HUES48 (cell line): Measurements from ENCODE around the gene P2RY11.

Experiments
- H3K27ac ChIP-seq: one replicate; pipeline ENCODE4 v1.7.0; 2013; ENCODE audit warnings: low read depth, low read length, inconsistent platforms
- H3K27me3 ChIP-seq: 2 replicates; pipeline ENCODE4 v1.6.1; 2013; ENCODE audit warnings: mild to moderate bottlenecking, low read length; ENCODE audit not compliant: control insufficient read depth, insufficient read depth
- H3K36me3 ChIP-seq: 2 replicates; pipeline ENCODE4 v1.6.1; 2013; ENCODE audit warnings: low read length; ENCODE audit not compliant: control insufficient read depth, insufficient read depth
- H3K4me1 ChIP-seq: 2 replicates; pipeline ENCODE4 v1.6.1; 2013; ENCODE audit warnings: mild to moderate bottlenecking, low read length; ENCODE audit not compliant: control insufficient read depth, insufficient read depth
- H3K4me3 ChIP-seq: 2 replicates; pipeline ENCODE4 v1.5.1; 2013; ENCODE audit warnings: mild to moderate bottlenecking, low read depth, low read length
- H3K9ac ChIP-seq: 2 replicates; pipeline ENCODE4 v1.6.1; 2013; ENCODE audit warnings: mild to moderate bottlenecking, low read depth, low read length, moderate library complexity
- H3K9me3 ChIP-seq: 2 replicates; pipeline ENCODE4 v1.6.1; 2013; ENCODE audit warnings: low read length; ENCODE audit not compliant: control insufficient read depth, insufficient read depth

The P2RY11 gene

DNA sequence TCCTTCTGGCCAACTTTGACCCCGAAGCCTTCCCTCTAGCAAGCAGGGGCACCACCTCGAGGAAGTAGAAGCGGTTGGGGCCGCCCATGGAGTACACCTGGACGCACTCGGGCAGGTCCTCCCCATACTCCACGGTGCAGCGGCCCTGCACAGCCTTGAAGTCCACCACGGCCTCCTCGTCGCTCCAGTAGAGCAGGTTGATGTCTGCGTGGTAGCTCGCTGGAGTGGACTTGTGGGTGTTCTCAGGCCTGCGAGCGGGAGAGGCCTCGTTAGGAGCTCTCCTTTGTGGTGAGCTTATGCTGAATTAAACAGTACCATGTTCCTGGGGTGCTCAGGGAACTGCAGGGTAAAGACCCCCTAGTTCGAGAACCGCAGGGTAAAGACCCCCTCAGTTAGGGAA lies 30.5 kb downstream of the P2RY11 start:
- H3K9me3 ChIP-seq = no peaks in the 10 kb centered on the region
- H3K9ac ChIP-seq = no peak overlapping the region
- H3K4me3 ChIP-seq = no peak overlapping the region
- peaks cover 98% of the 10 kb centered on the region for H3K36me3 ChIP-seq
- H3K27me3 ChIP-seq = no peaks in the 10 kb centered on the region
- H3K4me1 ChIP-seq = no peaks in the 10 kb centered on the region
- H3K27ac ChIP-seq = no peak overlapping the region

- H3K4me3 ChIP-seq = no peak overlapping the region
Measured at GRCh38 chr19:10142701-10143375, 31.3 kb downstream of the P2RY11 start.

DNA sequence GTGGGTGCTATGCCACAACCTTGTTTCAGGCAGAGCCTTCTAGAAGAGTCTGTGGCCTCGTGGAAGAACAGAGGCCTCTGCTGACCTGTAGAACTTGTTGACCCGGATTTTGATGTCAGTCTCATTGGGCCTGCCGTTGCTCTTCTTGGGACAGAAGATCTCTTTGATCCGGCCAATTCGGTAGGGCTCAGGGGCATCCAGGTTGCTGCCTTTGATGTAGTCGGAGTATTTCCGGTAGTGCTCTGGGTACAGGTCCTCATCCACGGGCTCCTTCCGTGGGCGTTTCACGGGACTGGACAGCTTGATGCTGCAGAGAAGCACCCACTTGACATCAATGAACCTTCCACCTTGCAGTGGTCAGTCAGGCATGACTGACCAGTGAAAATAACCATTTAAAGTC lies 32.2 kb downstream of the P2RY11 start:
- no peak overlapping the region for H3K27ac ChIP-seq
- H3K9me3 ChIP-seq = no peaks in the 10 kb centered on the region
- no peaks in the 10 kb centered on the region for H3K27me3 ChIP-seq
- H3K4me3 ChIP-seq = no peak overlapping the region
- no peaks in the 10 kb centered on the region for H3K4me1 ChIP-seq
- no peak overlapping the region for H3K9ac ChIP-seq
- peaks cover 92% of the 10 kb centered on the region for H3K36me3 ChIP-seq

More at GRCh38 chr19:10142701-10143375, 31.3 kb downstream of the P2RY11 start:
- Histone ChIP-seq H3K9me3 (no peaks in the 10 kb centered on the region), H3K36me3 (peaks cover 96% of the 10 kb centered on the region), H3K27me3 (no peaks in the 10 kb centered on the region), H3K27ac (no peak overlapping the region), H3K9ac (no peak overlapping the region), H3K4me1 (no peaks in the 10 kb centered on the region)

- peaks cover 92% of the 10 kb centered on the region for H3K36me3 ChIP-seq
Measured at GRCh38 chr19:10144361-10144760, 32.9 kb downstream of the P2RY11 start.

DNA sequence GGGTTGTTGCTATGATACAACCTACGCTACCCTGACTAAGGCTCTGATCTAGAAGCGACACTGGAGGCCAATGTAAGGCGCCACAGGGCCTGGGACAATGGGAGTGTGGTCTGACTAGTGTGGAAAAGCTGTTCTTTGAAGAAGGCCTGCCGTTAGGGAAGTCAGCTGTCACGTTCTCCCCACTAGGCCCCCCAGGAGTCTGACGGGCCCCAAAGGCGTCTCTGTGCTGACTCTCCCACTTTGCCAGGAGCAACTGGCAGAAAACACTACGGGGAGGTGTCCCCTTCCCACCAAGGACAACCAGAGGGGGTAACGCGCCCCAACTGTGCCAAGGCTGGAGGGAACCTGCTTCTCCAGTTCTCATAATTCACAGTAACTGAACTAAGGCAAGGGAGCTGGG lies 33.5 kb downstream of the P2RY11 start:
- Histone ChIP-seq H3K9me3 (no peaks in the 10 kb centered on the region), H3K27me3 (no peaks in the 10 kb centered on the region), H3K27ac (no peak overlapping the region), H3K9ac (no peak overlapping the region), H3K4me1 (no peaks in the 10 kb centered on the region), H3K36me3 (peaks cover 92% of the 10 kb centered on the region), H3K4me3 (no peak overlapping the region)

More at GRCh38 chr19:10144361-10144760, 32.9 kb downstream of the P2RY11 start:
- Histone ChIP-seq H3K9me3 (no peaks in the 10 kb centered on the region), H3K4me3 (no peak overlapping the region), H3K9ac (no peak overlapping the region), H3K4me1 (no peaks in the 10 kb centered on the region), H3K27me3 (no peaks in the 10 kb centered on the region), H3K27ac (no peak overlapping the region)

DNA sequence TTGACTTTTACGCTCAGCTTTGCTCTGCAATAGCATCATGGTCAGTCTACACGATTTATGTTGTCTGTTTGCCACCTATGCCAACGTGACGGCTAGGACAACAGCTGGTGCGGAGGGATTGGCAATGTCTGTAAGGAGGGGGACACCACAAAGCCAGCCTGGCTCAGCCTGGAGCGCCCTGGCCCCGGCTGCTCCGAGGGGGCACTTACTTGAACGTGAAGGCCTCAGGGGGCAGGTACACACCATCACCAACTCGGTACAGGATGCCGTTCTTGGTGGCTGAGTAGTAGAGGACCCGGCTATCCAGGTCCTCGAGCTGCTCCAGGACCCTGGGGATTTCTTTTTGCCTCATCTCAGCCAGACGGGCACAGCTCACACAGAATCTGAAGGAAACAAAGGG lies 34.6 kb downstream of the P2RY11 start:
- Histone ChIP-seq H3K9me3 (no peaks in the 10 kb centered on the region), H3K4me3 (no peak overlapping the region), H3K9ac (no peak overlapping the region), H3K36me3 (peaks cover 93% of the 10 kb centered on the region), H3K4me1 (no peaks in the 10 kb centered on the region), H3K27me3 (no peaks in the 10 kb centered on the region), H3K27ac (no peak overlapping the region)

GRCh38 chr19:10149427-10149826 lies 37.9 kb downstream of the P2RY11 start:
- Histone ChIP-seq H3K27ac (no peak overlapping the region), H3K9me3 (no peaks in the 10 kb centered on the region), H3K4me3 (no peak overlapping the region), H3K36me3 (peaks cover 94% of the 10 kb centered on the region), H3K27me3 (no peaks in the 10 kb centered on the region), H3K4me1 (no peaks in the 10 kb centered on the region), H3K9ac (no peak overlapping the region)

GRCh38 chr19:10151521-10151920 lies 40.0 kb downstream of the P2RY11 start:
- H3K4me1 ChIP-seq = no peaks in the 10 kb centered on the region
- H3K36me3 ChIP-seq = peaks cover 94% of the 10 kb centered on the region
- no peaks in the 10 kb centered on the region for H3K9me3 ChIP-seq
- H3K27ac ChIP-seq = no peak overlapping the region
- no peak overlapping the region for H3K4me3 ChIP-seq
- no peak overlapping the region for H3K9ac ChIP-seq
- no peaks in the 10 kb centered on the region for H3K27me3 ChIP-seq

GRCh38 chr19:10152100-10152499 lies 40.6 kb downstream of the P2RY11 start:
- Histone ChIP-seq H3K36me3 (peaks cover 94% of the 10 kb centered on the region), H3K27ac (no peak overlapping the region), H3K9me3 (no peaks in the 10 kb centered on the region), H3K4me3 (no peak overlapping the region), H3K27me3 (no peaks in the 10 kb centered on the region), H3K4me1 (no peaks in the 10 kb centered on the region), H3K9ac (no peak overlapping the region)

GRCh38 chr19:10155839-10156238 lies 44.3 kb downstream of the P2RY11 start:
- Histone ChIP-seq H3K9ac (no peak overlapping the region), H3K4me1 (no peaks in the 10 kb centered on the region), H3K27ac (no peak overlapping the region), H3K36me3 (peaks cover 100% of the 10 kb centered on the region), H3K27me3 (no peaks in the 10 kb centered on the region), H3K4me3 (no peak overlapping the region), H3K9me3 (no peaks in the 10 kb centered on the region)

- Histone ChIP-seq H3K4me3 (no peak overlapping the region), H3K9ac (no peak overlapping the region), H3K27me3 (no peaks in the 10 kb centered on the region), H3K27ac (no peak overlapping the region), H3K36me3 (peaks cover 100% of the 10 kb centered on the region), H3K9me3 (no peaks in the 10 kb centered on the region), H3K4me1 (no peaks in the 10 kb centered on the region)
Measured at GRCh38 chr19:10158071-10158470, 46.6 kb downstream of the P2RY11 start.
